Measurements from ENCODE around the gene HCN1.
"Not testable (repeated sequence)": the region's sequence is repeated elsewhere in the genome, so short reads cannot be mapped to it uniquely, and the experiment has no call there.

The HCN1 gene

DNA sequence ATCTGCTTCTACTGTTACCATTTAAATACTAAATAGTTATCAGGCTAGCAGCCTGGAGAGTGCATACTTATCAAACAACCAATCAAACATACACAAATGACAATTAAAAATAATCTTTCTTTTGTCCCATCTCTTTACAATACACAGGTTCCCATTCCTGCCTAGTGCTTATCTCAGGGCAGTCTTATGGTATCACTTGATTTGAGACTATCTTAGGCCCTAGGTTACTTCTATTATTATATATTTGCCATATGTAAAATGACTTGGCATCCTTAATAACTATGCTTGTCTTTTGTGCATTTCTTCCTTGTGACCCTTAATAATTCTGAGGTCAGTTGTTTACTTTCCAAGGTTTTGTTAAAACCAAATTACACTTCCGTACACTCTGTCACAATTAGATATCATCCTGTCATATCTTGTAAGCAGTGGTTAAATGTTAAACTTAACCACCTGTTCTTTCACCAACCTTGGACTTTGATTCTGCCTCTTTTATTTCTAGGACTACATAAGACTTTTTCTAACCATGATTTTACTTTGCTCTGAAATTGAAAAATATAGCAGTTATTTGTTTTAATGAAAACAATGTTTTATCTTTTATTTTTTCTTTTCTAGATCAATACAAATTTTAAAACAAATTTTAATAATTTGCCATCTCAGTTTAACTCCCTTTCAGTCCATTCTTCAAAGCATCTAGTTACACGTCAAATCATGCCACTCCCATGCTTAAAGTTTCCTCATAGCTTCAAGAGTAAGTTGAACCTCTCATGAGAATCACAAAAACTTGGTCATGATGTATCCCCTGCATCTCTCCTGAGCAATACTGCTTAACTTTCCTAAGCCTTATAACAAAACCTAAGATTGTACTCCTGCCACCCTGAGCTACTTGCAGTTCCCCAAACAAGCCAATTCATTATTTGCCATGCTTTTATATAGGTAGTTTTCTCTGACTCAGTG, 281.3 kb downstream of the HCN1 start:
- no peak for DNase-seq (ENCODE audit: low read depth)

DNA sequence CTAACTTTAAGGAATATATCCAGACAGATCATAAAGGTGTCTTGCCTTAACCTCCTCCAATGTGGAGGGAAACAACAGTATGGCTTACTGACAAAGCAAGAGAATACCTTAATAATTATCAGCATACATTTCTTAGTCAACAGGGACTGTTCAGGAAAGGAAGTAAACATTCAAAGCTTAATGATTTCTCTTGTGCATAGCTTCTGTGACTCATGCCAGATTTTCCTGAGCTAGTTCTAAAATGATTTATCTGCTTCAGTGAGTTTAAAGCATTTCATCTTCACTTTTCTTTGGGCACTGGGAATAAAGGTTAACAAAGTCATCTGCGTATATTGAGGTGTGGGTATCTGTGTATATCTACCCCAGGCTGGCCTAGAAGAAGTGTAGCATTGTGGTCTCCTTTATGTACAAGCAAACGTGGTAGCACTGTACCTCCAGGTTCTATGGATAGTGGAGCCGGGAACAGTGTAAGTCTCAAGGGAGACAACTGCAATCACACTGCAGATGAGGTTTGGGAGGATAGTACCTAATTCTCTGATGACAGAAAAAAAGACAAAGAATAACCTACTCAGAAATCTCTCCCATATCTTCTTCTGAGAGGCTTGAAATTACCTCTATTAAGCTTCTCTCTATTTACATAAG, 284.1 kb downstream of the HCN1 start:
- DNase-seq (ENCODE audit: low read depth): no peak

DNA sequence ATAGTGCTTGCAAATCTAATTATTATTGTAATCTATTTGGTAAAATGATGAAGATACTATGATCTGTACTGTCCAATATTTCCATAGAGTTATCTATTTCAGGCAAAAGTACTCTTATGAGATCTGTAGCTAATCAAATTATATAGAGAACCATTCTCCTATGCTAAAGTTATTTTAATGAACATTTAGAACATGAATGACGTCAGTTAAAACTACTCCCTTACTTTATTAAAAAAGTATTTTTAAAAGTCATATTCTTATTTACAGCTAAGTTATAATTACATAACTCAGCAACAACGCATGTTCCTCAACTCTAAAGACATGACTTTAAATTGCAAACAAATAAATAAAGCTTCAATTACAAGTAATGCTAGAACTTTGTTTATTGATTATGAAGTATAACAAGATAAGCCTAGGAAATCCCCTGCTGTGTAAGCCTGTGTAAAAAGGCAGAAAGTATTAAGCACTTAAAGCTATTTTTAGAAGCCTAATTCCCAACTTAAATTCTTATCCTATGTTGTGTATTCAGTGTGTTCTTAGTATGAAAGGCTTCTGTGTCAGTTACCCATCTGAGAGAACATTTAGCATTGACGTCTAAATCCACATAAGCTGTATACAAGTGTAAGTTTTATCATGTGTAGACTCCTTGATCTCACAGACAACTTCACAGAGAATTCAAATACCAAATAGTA, 285.7 kb downstream of the HCN1 start:
- no peak for DNase-seq (ENCODE audit: low read depth)

DNA sequence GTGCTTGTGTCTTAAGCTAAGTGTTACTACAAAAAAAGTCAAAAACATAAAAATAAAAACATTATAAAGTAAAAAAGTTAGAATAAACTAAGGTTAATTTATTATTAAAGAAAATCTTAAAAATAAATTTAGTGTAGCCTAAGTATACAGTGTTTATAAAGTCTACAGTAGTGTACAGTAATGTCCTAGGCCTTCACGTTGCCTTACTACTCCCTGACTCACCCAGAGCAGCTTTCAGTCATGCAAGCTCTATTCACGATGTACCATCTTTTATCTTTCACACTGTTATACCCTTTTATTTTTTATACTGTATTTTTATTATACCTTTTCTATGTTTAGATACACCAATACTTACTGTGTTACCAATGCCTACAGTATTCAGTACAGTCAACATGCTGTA, 288.1 kb downstream of the HCN1 start:
- DNase-seq (ENCODE audit: low read depth): no peak

DNA sequence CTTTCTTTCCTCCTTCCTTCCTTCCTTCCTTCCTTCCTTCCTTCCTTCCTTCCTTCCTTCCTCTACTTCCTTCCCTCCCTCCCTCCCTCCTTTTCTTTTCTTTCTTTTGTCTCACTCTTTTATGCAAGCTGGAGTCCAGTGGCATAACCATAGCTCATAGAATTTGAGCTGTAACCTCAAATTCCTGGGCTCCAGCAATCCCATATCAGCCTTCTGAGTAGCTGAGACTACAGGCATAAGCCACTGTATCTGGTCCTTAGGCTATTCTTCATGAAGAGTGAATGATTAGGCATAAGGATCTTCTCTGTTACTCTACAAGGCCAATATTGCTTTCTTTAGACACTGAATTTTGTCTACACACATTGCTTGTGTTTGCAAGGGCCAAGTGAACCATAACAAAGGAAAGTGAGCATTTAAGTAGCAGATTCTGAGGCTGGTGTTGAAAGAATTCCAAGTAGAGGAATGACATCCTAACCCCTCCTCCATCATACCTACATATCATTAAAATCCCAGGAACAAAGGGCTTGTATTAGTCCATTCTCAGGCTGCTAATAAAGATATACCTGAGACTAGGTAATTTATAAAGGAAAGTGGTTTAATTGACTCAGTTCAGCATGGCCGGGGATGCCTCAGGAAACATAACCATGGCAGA, 293.2 kb downstream of the HCN1 start:
- no peak for DNase-seq (ENCODE audit: low read depth)

DNA sequence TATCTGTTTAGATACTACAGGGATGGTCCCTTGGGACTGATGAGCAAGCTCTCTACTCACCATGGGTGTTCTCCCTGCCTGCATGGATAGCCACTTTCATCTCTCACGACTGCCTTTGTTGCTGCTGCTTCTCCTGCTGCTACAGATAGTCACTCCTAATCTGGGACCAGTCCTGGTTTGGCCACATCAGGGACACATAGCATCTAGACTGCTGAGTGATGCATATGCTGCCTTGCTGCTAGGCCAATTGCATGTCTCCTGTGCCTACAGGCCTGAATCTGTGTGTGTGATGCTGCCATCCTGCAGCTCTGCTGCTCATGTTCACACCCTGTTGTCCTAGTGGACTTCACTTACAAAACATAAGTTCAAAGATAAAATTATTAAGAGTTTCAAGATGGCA, 297.1 kb downstream of the HCN1 start:
- no peak for DNase-seq (ENCODE audit: low read depth)

DNA sequence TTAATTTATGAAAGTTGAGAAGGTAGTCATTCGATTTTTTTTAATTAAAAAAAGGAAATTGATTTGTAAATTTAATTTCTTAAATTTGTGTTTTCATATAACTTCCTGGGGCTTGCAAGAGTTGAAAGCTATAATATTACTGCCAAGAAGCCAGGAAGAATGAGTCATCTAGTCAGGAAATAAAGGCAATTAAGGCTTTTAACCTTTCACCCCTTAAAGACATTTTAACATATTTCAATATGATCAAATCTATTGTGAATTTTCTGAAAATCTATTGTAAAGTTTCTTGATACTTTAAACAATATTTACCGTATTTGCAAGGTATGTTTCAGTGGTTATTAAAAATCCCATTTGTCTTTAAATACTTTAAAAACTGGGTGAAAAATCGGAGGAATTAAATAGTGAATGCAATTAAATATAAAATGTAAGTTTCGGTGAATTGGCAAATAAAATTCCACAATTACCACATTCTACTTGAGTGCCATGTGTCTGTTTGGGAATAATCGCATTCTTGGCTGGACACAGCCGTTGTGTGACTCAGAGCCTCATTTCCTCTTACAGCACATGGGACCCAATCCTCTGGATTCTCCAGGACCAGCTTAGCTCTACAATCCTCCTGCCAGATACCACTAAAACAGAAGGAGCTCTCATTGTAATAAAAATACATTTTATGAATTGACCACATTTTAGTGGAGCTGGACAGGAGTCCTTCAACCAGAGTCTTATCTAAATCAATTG, 310.7 kb downstream of the HCN1 start:
- DNase-seq (ENCODE audit: low read depth): peak; percentile 29

DNA sequence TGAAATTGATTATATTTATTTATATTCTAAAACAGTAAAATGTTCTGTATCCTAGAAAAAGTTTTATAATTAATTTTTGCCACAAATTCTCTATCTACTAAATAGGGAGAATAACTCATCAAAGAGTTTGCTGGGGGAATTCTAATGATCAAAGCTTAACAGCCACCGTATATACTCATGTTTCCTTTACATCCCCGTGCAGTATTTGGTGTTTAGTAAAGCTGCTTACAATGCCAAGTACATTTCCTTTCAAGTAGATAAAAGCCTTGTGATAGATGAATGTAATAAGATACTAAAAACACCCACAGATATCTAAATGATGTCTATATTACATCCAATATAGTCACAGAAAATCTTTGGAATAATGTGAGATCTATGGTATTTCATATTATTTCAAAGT, 312.2 kb downstream of the HCN1 start:
- no peak for DNase-seq (ENCODE audit: low read depth)

DNA sequence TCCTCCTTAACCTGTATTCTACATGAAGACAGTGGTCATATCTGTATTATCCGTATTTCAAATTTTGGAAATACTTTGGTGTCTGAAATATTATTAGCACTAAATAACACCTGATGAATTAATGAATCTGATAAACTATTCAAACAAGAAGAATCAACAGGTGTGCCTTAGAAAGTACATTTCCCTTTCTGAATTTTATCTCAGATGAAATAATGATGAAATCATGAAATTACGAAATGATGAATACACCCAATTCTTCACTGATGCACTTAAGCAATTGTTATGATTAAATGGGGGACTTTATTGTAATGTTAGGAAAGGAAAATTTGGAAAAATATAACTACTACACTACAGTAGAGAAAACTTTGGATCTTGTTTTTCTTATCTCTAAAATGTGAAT, 313.6 kb downstream of the HCN1 start:
- no peak for DNase-seq (ENCODE audit: low read depth)

DNA sequence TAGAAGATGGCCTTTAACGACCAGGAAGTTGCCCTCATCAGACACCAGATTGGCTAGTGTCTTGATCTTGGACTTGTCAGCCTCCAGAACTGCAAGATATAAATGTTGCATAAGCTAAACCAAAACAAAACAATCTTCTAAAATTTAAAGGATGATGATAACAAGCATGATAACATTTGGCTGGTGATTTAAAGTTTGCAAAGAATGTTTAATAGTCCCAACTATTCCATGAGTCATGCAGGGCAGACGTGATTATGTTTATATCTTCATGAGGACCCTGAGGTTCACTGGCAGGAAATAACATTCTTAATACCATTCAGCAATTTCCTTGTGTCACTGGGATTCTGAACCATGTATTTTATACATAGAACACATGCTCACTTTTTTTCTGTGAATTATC, 319.8 kb downstream of the HCN1 start:
- DNase-seq (ENCODE audit: low read depth): no peak

DNA sequence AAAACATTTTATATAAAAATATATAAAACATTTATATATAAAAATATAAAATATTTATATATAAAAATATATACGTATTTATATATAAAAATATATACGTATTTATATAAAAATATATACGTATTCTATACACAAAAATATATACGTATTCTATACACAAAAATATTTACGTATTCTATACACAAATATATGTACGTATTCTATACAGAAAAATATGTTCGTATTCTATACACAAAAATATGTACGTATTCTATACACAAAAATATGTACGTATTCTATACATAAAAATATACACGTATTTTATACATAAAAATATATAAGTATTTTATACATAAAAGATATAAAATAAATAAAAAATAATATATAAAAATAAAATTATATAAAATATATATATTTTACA, 323.6 kb downstream of the HCN1 start:
- DNase-seq (ENCODE audit: low read depth): no peak

DNA sequence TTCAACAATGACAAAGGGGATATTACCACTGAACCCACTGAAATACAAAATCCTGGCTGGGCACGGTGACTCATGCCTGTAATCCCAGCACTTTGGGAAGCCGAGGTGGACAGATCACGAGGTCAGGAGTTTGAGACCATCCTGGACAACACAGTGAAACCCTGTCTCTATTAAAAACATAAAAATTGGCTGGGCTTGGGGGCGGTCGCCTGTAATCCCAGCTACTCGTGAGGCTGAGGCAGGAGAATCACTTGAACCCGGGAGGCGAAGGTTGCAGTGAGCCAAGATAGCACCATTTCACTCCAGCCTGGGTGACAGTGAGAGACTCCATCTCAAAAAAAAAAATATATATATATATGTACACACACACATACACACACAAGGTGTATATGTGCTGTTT, 324.8 kb downstream of the HCN1 start:
- not testable (repeated sequence) for DNase-seq (ENCODE audit: low read depth)

DNA sequence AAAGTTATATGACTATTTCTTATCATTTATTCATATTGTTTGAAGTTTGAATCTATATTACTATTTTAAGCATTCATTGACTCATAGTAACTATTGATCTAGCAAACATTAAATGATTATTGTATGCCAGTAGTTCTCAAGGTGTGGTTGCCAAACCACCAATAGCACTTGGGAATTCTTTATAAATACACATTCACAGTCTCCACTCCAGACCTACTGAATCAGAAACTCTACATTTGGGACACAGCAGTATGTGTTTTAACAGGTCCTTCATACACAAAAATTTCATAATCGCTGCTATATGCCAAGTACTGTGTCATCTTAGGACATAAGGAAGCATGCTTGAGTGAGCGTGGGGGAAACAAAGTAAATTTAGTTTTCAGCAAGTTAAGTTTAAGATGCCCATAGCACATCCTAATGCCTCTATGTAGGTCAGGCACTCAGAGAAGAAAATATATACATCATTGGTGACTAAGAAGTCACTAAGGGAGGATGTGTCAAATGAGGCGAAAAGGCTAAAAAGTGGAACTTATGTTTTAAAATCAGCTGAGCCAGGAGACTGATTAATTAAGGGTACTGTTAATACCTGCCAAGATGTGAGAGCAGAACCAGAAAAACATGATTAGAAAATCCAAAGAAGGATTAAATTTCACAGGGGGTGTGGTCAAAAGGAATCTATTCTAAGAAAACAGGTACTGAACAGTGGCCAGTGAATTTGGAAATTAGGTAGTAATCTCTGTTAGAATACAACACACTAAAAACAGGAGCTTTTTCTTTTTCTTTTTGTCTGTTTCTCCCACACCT, 340.8 kb downstream of the HCN1 start:
- no peak for DNase-seq (ENCODE audit: low read depth)

DNA sequence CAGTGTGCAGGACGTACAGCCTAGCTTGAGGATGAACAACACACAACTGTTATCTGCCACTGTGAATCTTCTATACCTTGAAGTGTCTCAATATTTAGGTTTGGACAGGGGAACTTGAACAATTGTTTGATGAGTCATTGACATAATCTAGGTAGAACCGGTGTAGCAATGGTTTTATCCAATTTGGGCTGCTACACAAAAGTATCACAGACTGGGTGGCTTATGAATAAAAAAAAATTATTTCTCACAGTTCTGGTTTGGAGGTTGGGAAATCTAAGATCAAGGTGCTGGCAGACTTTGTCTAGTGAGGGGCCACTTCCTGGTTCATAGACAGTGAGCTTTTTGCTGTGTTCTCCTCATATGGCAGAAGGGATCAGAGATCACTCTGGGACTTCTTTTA, 359.7 kb downstream of the HCN1 start:
- DNase-seq (ENCODE audit: low read depth): no peak

DNA sequence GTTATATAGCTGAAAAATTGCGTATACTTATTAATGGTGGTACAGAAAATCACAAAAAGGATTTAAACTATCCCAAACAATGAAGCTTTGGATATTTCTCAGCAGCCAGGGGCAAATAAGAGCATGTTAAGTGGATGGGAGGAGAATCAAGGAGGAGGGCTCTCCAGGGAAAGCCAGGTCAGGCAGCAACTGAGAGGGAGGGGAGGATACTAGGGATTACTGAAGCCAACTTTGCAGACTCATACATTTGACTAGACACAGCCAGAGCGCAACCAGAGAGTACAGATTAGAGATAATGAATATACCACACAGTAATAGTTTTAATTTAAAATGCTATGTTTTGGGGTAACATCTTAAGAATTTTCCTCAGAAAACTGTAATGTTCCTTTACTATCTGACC, 360.2 kb downstream of the HCN1 start:
- DNase-seq (ENCODE audit: low read depth): no peak

DNA sequence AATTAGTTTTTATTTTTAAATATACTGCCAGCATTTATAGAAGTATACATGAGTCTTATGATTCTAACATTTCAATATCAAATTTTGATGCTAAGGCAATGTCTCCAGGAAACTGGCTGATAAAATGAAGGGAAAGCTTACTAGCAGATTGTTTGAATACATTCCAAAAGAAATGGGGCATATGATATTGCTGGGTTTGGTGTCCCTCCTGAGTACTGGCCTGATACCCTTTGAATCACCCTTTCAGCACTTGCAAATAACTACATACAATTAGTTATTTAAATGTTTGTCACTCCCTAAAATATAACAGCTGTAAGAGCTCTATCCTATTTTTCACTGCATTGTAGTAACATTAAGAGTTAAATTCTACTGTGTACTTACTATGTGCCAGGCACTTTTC, 360.8 kb downstream of the HCN1 start:
- DNase-seq (ENCODE audit: low read depth): no peak

DNA sequence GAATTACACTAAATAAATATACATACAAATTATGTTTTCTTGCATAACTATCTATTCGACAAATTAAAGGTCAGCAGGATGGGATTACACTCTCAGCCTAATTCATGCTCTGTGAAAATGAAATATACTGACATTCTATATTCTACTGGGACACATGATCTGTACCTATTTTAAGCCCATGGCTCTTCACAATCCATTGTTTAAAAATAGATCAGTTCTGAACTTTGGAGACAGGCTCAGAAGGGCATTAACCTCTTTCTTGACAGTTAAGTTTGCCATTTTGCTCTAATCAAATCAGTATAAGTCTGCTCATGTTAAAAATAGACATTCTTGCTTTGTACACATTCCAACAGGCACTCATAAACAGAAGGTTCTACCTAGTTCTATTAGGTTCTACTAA, 361.2 kb downstream of the HCN1 start:
- DNase-seq (ENCODE audit: low read depth): no peak

DNA sequence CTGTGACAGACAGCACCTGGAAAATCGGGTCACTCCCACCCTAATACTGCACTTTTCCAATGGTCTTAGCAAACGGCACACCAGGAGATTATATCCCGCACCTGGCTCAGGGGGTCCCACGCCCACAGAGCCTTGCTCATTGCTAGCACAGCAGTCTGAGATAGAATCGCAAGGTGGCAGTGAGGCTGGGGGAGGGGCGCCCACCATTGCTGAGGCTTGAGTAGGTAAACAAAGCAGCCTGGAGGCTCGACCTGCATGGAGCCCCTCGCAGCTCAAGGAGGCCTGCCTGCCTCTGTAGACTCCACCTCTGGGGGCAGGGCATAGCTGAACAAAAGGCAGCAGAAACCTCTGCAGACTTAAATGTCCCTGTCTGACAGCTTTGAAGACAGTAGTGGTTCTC, 383.6 kb downstream of the HCN1 start:
- not testable (repeated sequence) for DNase-seq (ENCODE audit: low read depth)

DNA sequence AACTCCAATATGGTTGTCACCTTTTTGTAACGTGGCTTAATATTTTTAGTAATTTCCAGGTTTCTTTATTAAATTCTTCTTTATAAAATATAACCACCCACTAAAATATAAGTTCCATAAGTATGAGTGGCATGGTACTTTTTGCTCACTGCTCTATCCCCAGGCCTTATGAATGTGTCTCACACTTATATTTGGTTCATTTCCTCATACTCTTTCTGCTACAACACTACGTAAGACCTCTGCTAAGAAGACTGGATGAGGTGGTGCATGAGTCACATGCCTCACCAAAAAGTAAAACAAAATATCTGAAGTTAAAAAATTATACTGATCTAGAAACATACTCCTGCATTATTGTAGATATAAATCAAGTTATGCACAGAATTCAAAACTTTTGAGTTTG, 400.9 kb downstream of the HCN1 start:
- DNase-seq (ENCODE audit: low read depth): no peak

DNA sequence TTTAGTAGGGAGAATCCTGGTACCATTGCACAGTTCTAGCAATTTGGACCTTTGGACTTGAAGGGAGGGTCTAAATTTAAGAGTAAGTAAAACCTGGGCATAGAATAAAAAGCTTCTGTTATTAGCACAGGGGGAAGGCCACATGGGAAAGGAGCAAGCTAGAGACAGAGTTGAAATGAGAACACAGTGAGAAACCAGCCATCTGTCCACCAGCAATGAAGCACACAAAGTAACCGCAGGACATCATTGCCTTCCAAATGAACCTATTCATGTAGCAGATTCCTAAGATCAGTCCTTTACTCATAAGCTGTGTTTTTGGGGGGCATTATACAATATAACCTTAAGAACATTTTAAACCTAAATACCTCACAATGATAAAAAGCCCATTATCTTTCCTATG, 407.4 kb downstream of the HCN1 start:
- no peak for DNase-seq (ENCODE audit: low read depth)

DNA sequence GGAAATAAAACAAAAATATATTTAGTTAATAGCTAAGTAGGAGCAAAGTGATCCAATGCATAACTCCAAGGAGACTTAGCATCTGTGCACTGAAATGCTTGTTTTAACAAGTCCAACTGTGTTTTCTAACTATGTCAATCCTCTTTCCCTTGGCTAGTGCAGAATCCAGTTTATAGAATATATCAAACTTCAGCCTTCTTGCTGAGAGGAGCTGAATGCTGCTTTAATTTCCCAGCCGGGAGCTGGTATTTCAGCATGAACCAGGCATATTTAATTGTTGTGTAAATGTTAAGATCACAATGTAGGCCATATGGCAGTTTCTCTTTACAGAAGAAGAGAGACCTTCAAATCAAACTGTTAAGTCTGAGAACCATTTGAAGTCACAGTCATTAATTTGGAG, 411.7 kb downstream of the HCN1 start:
- no peak for DNase-seq (ENCODE audit: low read depth)
